HepG2 (cell line): ENCODE data around the gene ST6GALNAC2. TPM values are rescaled to one million over a fixed set of nuclear protein-coding genes. Genes with fewer than 3 reads are reported as not detected.

Source experiments
- ASH2L ChIP-seq: fragments of 300-600, 200-600 bp; sonication (generic); IDR thresholded peaks from 2 replicates; pipeline ENCODE4 v1.7.0; 2017; ENCODE audit warnings: low read depth, mild to moderate bottlenecking, moderate library complexity, mixed read lengths, low read length; ENCODE audit not compliant: insufficient read length
- CBX1 ChIP-seq: IDR thresholded peaks from one replicate; pipeline ENCODE4 v1.6.1; 2016; ENCODE audit warnings: antibody characterized with exemption, low read depth
- CCDC6 ChIP-seq: sonication (generic); formaldehyde crosslinking; IDR thresholded peaks from 2 replicates; pipeline ENCODE4 v1.8.1; 2022; ENCODE audit warnings: mild to moderate bottlenecking, missing genetic modification reagents, moderate library complexity
- CHD4 ChIP-seq: fragments of 200-600 bp; sonication (generic); IDR thresholded peaks from 2 replicates; pipeline ENCODE4 v1.7.0; 2017; ENCODE audit warnings: mild to moderate bottlenecking, low read length, borderline replicate concordance
- FOXO4 ChIP-seq: sonication (generic); formaldehyde crosslinking; conservative IDR thresholded peaks from 2 replicates; pipeline ENCODE4 v1.8.1; 2023; ENCODE audit warnings: missing genetic modification reagents
- JUND ChIP-seq: sonication (generic); formaldehyde crosslinking; IDR thresholded peaks from 2 replicates; pipeline ENCODE4 v1.8.0; 2022; ENCODE audit warnings: mild to moderate bottlenecking, missing genetic modification reagents
- MEIS2 ChIP-seq: sonication (generic); formaldehyde crosslinking; IDR thresholded peaks from 2 replicates; pipeline ENCODE4 v1.9.0; 2021; ENCODE audit warnings: mild to moderate bottlenecking, missing genetic modification reagents
- MLX ChIP-seq: IDR thresholded peaks from 2 replicates; pipeline ENCODE4 v1.6.1; 2016
- MTERF4 ChIP-seq: sonication (generic); formaldehyde crosslinking; IDR thresholded peaks from 2 replicates; pipeline ENCODE4 v1.8.0; 2023; ENCODE audit warnings: mild to moderate bottlenecking, missing genetic modification reagents
- NFE2L2 ChIP-seq: fragments of 150-350 bp; IDR thresholded peaks from 2 replicates; pipeline ENCODE4 v1.6.1; 2014; ENCODE audit warnings: low read length
- POGZ ChIP-seq: sonication (generic); formaldehyde crosslinking; IDR thresholded peaks from 2 replicates; pipeline ENCODE4 v1.4.0; 2020; ENCODE audit warnings: mild to moderate bottlenecking, missing genetic modification reagents
- REL ChIP-seq: sonication (generic); formaldehyde crosslinking; conservative IDR thresholded peaks from 2 replicates; pipeline ENCODE4 v1.8.0; 2022; ENCODE audit warnings: mild to moderate bottlenecking, missing genetic modification reagents, moderate library complexity
- REXO4 ChIP-seq: sonication (generic); formaldehyde crosslinking; IDR thresholded peaks from 2 replicates; pipeline ENCODE4 v1.8.0; 2022; ENCODE audit warnings: missing genetic modification reagents, mild to moderate bottlenecking, borderline replicate concordance
- SKI ChIP-seq: fragments of 450-650 bp; IDR thresholded peaks from one replicate; pipeline ENCODE4 v1.6.1; 2018; ENCODE audit warnings: mild to moderate bottlenecking; ENCODE audit not compliant: partially characterized antibody
- SUZ12 ChIP-seq: fragments of 150-350 bp; IDR thresholded peaks from 2 replicates; pipeline ENCODE4 v1.6.1; 2014; ENCODE audit warnings: low read depth, low read length
- TAF1 ChIP-seq: sonication (generic); formaldehyde crosslinking; IDR thresholded peaks from 2 replicates; pipeline ENCODE4 v1.4.0; 2020; ENCODE audit warnings: missing genetic modification reagents
- WIZ ChIP-seq: sonication (generic); formaldehyde crosslinking; IDR thresholded peaks from 2 replicates; pipeline ENCODE4 v1.5.1; 2020; ENCODE audit warnings: mild to moderate bottlenecking, missing genetic modification reagents
- ZBTB20 ChIP-seq: sonication (generic); formaldehyde crosslinking; IDR thresholded peaks from 2 replicates; pipeline ENCODE4 v1.8.1; 2023; ENCODE audit warnings: missing genetic modification reagents, low read depth, mild to moderate bottlenecking, borderline replicate concordance
- ZBTB49 ChIP-seq: sonication (generic); formaldehyde crosslinking; IDR thresholded peaks from 2 replicates; pipeline ENCODE4 v1.4.0; 2020; ENCODE audit warnings: missing genetic modification reagents, borderline replicate concordance
- ZNF136 ChIP-seq: sonication (generic); formaldehyde crosslinking; IDR thresholded peaks from 2 replicates; pipeline ENCODE4 v1.8.1; 2022; ENCODE audit warnings: low read depth, mild to moderate bottlenecking, moderate library complexity, missing genetic modification reagents
- ZNF24 ChIP-seq: fragments of 450-650 bp; IDR thresholded peaks from 2 replicates; pipeline ENCODE4 v1.6.1; 2017; ENCODE audit warnings: antibody characterized with exemption, mild to moderate bottlenecking
- ZNF432 ChIP-seq: sonication (generic); formaldehyde crosslinking; IDR thresholded peaks from 2 replicates; pipeline ENCODE4 v1.5.0; 2020; ENCODE audit warnings: missing genetic modification reagents, mild to moderate bottlenecking, borderline replicate concordance
- ZNF446 ChIP-seq: sonication (generic); formaldehyde crosslinking; IDR thresholded peaks from 2 replicates; pipeline ENCODE4 v1.5.0; 2020; ENCODE audit warnings: mild to moderate bottlenecking, missing genetic modification reagents
- ZNF543 ChIP-seq: sonication (generic); formaldehyde crosslinking; IDR thresholded peaks from 2 replicates; pipeline ENCODE4 v1.4.0; 2020; ENCODE audit warnings: mild to moderate bottlenecking, missing genetic modification reagents
- ZNF607 ChIP-seq: sonication (generic); formaldehyde crosslinking; IDR thresholded peaks from 2 replicates; pipeline ENCODE4 v1.5.1; 2020; ENCODE audit warnings: missing genetic modification reagents, mild to moderate bottlenecking, borderline replicate concordance
- polyA plus RNA-seq, 8 experiments: library from polyadenylated mRNA; depleted of rRNA in 3 of 8; stranded (reverse) in 7 of 8; unstranded in 1 of 8; fragments of >200 nt; fragmentation: Illumina TruSeq in 4 of 8; extraction: Trizol in 4 of 8; gene quantifications; 2 replicates each; pipeline versions ENCODE4 v1.2.1 to v1.2.3, GENCODE V29; 2011 to 2016; ENCODE audit warnings: low read depth in 4 of 8, missing spikeins in 1 of 8, mixed read lengths in 1 of 8; ENCODE audit not compliant: insufficient read depth in 1 of 8
- total RNA-seq, 5 experiments: library from RNA; depleted of rRNA; stranded (reverse); fragments of >200 nt; fragmentation: Illumina TruSeq; extraction: Trizol; gene quantifications; 2 replicates each; pipeline ENCODE4 v1.2.3, GENCODE V29; 2016; ENCODE audit warnings: low read depth in 1 of 5

Gene ST6GALNAC2
- total and polyA plus RNA-seq, 2 of the 13 experiments (the other 11 are each of a cell fraction or from before 2014, with no cell fraction given): 0.12 to 0.49 TPM

GRCh38 chr17:76567634-76568432, 17.8 kb downstream of the ST6GALNAC2 start (continued):
- no peak for TF ChIP-seq ZNF607 (CRISPR knock-in tag)
- TF ChIP-seq POGZ (CRISPR knock-in tag): no peak
- no peak for TF ChIP-seq ZBTB49 (CRISPR knock-in tag)
- no peak for TF ChIP-seq REXO4 (CRISPR knock-in tag)
- no peak for TF ChIP-seq CHD4
- no peak for TF ChIP-seq ASH2L
- no peak; the same call in 1 of the 2 replicates for TF ChIP-seq CCDC6 (CRISPR knock-in tag)
- TF ChIP-seq ZNF446 (CRISPR knock-in tag): no peak
- TF ChIP-seq CBX1: no peak
- TF ChIP-seq MEIS2: no peak
- TF ChIP-seq REL (CRISPR knock-in tag): no peak
- no peak for TF ChIP-seq MTERF4 (CRISPR knock-in tag)
- TF ChIP-seq ZNF543 (CRISPR knock-in tag): no peak
- no peak for TF ChIP-seq ZBTB20 (CRISPR knock-in tag)
- TF ChIP-seq ZNF136 (CRISPR knock-in tag): no peak
- no peak; the same call in 1 of the 2 replicates for TF ChIP-seq ZNF432 (CRISPR knock-in tag)
- TF ChIP-seq WIZ (CRISPR knock-in tag): no peak
- 0 out of 2 replicates have a peak, but pooled peaks have one; percentile 18 for TF ChIP-seq TAF1 (CRISPR knock-in tag)
- TF ChIP-seq MLX: peak; percentile 37; the same call in 1 of the 2 replicates
- TF ChIP-seq SKI: peak; percentile 18
- no peak for TF ChIP-seq JUND (CRISPR knock-in tag)
- no peak for TF ChIP-seq FOXO4 (CRISPR knock-in tag)
- no peak for TF ChIP-seq SUZ12
- TF ChIP-seq NFE2L2: no peak
- no peak for TF ChIP-seq ZNF24
